ENCODE data around the gene HPN. TPM values are rescaled to one million over a fixed set of nuclear protein-coding genes. Genes with fewer than 3 reads are reported as not detected.

Gene HPN
- total RNA-seq, 1 experiment from 2014 or later = 0.11 TPM

GRCh38 chr19:35080613-35081170, 39.2 kb downstream of the HPN start:
- no peak for DNase-seq (ENCODE audit: low read depth)

DNA sequence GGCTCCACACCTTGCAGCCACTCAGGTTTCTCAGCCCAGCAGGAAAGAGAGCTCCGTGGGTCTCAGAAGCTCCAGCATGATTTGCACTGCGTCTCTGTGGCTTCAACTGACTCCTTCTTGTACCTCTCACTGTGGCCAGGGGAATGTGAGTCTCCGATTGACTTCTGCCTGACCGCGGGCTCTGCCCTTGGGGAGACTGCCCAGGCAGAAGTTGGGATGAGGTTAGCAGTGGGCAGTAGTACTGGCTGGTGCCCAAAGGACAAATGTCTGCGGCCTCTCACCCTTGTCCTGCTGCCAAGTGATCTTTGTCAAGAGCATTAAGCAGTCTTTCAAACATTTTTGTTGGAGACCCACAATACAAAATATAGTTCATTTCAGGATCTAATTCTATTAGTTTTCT, 39.7 kb downstream of the HPN start:
- DNase-seq (ENCODE audit: low read depth) = no peak

GRCh38 chr19:35083691-35084508, 42.4 kb downstream of the HPN start:
- DNase-seq (ENCODE audit: low read depth) = no peak

DNA sequence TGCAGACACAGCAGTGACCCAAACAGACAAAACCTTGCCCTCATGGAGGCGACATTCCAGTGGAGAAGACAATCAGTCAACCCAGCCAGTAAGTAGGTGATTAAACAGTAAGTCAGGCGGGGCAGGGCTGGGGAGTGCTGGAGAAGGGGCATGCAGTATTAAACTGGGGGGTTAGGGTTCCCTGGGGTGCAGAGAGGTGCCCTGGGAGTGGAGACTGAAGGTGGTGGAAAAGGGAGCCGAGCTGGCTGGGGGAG, 42.9 kb downstream of the HPN start:
- DNase-seq (ENCODE audit: low read depth) = no peak

DNA sequence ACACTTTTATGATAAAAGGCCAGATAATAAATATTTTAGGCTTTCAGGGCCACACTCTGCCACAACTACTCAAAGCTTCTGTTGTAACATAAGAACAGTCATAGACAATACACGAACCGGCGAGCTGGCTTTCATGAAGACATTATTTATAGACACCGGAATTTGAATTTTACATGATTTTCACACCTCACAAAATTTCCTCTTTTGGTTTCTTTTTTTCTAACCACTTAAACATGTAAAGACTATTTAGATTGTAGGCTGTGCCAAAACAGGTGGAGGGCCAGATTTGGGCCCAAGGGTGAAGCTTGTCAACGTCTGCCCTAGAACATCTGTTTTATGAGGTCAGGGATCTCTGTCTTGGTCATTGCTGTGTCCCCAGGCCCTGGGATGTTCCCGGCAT, 44.4 kb downstream of the HPN start:
- DNase-seq (ENCODE audit: low read depth) = no peak

GRCh38 chr19:35086455-35086854, 44.9 kb downstream of the HPN start:
- DNase-seq (ENCODE audit: low read depth) = no peak

GRCh38 chr19:35087393-35087792, 45.9 kb downstream of the HPN start:
- no peak for DNase-seq (ENCODE audit: low read depth)

DNA sequence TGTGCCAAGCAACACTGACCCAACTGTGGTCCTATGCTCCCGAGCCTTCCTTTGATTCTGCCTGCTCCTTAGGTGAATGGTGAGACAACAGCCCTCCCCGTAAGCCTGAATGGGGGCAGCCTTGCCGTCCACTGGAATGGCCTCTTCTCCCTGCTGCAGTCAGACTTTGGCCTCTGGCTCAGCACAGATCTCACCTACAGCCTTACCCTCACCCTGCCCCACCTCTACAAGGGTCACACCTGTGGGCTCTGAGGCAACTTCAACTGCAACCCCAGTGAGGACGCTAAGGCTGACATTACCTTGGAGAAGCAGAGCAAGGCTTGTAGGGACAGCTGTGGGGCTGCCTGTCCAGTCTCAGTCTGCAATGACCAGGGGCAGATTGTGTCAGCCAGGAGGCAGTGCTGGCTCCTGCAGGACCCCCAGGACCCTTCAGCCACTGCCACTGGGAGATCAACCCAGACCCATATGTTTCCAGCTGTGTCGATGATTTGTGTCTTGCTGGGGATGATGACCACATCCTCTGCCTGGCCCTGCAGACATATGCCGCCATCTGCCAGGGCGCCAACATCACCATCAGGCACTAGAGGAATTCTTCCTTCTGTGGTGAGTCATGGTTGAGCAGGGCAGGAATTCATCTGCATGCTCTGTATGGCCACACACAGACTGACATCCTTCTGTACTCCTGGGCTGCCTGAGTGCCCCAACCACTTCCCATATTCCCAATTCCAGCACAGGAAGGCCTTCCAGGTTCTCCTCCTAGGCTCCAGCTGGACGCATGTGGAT, 46.8 kb downstream of the HPN start:
- DNase-seq (ENCODE audit: low read depth) = peak; percentile 90

DNA sequence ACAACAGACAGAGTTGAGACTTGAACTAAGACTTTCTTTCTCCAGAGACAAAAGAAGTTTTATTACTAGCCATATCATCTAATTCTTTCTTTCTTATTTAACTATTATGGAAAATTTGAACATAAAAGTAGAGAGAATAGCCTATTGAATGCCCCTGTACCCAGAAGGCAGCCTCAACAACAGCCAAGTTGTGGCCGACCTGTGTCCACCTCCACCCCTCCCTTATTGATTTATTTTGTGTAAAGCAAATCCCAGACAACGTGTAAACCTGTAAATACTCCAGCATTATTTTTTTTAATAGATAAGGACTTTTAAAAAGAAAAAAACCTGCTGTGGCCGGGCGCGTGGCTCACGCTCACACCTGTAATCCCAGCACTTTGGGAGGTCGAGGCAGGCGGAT, 48.0 kb downstream of the HPN start:
- DNase-seq (ENCODE audit: low read depth) = no peak

- DNase-seq (ENCODE audit: low read depth) = no peak
Measured at GRCh38 chr19:35090160-35090505, 48.6 kb downstream of the HPN start.

DNA sequence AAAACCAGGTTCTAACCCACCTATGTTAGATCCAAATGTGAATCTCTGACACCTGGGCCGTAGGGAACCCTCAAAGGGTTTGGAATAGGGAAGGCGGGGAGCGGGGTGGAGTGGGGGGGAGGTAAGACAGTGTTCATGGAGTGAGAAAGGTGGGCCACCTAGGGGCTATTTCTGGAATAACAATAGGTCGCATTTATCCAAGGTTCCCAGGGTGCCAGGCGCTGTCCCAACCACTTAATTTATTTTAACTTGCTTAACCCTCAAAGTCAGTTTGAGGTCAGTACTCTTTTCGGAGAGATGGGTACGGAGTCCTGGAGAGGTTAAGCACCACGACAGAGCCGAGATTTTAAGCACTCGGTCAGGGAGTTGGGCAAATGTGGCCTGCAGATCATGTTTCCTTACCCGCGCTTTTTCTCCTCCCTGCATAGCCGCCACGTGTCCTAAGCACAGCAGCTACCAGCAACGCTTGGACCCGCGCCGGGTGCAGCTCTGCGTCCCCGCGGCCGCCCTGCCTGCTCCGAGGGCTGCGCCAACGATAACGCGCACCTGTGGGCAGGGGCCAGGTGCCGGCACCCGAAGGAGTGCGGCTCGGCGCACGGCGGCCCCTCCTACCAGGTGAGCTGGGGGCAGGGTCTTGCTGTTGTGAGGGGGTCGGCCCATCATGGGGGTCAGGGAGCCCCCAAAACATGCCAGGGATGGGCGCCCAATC, 49.1 kb downstream of the HPN start:
- DNase-seq (ENCODE audit: low read depth) = peak; percentile 46

DNA sequence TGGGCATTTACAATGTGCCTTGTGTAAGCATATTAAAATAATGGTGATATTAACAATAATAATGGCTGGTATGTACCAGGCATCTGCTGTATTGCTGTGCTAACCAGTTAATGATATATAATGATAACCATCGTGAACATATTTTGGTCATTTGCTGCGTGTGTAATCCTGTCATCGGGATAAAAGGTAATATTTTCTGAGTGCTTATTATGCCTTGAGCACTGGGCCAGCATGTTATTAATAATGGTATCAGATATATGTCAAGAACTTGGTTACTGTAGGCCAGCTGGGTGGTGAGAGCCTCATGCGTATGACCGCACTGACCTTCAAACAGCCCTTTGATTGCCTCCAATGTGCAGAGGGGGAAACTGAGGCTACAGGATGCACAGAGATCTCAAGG, 51.9 kb downstream of the HPN start:
- DNase-seq (ENCODE audit: low read depth) = no peak

DNA sequence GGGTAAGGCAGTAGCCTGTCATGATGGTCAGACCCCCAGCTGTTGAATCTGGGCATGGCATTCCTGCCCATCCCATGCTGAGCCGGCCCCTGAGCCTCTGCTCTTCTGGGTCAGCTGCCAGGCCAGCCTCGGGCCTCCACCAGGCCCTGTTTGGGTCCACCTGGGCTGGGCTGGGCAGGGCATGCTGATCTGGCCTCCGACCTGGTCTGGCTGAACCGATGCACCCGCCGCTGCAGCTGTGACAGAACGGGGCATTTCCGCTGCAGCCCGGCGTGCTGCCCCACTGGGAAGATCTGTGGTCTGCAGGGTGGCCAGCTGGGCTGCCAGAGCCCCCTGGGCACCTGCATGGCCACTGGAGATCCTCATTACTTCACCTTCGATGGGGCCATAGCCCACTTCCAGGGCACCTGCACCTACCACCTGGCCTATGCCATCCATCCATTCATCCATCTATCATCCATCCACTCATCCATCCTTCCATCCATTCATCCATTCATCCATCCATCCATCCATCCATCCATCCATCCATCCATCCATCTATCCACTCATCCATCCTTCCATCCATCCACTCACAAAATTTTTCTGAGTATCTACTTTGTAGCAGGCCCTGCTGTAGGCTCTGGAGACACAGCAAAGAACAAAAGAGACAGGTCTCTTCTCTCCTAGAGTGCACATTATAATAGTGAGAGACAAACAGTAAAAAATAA, 52.6 kb downstream of the HPN start:
- no peak for DNase-seq (ENCODE audit: low read depth)

DNA sequence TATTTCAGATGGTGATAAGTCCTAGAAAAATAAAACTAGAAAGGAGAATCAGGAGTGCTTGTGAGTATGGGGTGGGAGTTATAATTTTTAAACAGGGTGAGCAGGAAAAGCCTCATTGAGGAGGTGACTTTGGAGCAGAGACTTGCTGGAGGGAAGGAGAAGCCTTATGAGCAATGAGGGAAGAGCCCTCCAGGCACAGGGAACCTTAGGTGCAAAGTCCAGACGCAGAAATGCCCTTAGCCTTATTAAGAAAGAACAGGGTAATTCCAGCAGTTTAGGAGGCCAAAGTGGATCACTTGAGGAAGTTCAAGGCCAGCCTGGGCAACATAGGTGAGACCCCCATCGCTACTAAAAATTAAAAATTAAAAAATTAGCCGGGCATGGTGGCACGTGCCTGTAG, 53.1 kb downstream of the HPN start:
- no peak for DNase-seq (ENCODE audit: low read depth)

DNA sequence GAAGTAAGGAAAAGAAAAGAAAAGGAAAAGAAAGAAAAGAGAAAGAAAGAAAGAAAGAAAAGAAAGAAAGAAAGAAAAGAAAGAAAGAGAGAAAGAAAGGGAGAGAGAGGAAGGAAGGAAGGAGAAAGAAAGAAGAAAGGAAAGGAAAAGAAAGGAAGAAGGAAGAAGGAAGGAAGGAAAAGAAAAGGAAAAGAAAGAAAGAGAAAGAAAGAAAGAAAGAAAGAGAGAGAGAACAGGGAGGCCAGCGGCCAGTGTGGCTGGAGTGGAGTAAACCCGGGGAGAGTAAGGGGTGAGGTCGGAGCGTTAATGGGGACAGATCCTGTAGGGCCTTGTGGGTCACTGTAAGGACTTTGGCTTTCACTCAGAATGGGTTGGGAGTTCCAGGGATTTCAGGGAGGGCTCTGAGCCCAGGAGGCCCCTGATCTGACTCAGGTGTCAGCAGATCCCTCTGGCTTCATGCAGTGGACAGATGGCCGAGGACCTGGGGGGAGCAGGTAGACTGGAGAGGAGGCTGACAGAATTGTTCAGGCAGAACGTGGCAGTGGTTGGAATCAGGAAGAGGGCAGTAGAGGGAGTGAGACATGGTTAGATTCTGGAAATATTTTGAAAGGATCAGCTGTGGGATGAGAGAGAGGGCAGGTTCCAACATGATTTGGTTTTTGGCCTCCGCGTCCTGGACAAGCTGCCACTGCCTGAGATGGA, 54.3 kb downstream of the HPN start:
- DNase-seq (ENCODE audit: low read depth) = no peak

DNA sequence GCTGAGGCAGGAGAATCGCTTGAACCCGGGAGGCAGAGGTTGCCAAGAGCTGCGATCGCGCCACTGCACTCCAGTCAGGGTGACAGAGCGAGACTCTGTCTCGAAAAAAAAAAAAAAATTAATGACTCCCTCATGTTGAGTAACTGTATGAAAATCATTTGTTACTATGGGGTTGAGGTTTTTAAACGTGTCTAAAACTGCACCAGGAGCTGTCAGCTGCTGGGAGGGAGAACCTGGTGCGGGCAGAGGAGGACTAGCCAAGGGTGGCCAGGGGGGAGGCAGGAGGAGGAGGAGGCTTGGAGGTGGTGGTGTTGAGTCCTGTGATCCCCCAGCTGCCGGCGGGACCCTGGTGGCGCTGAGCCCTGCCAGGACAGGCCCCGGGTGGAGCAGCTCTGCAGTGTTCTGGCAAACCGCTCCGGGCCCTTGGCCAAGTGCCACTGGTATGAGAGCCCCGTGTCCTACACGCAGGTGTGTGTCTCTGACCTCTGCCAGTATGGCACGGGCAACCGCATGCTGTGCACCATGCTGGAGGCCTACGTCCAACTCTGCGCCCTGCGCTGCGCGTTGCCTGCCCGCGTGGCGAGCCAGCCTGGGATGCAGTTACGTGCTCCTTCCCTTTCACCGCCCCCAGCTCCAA, 57.0 kb downstream of the HPN start:
- DNase-seq (ENCODE audit: low read depth) = no peak

- no peak for DNase-seq (ENCODE audit: low read depth)
Measured at GRCh38 chr19:35099155-35099896, 57.8 kb downstream of the HPN start.

- DNase-seq (ENCODE audit: low read depth) = no peak
Measured at GRCh38 chr19:35099897-35100275, 58.4 kb downstream of the HPN start.

GRCh38 chr19:35100588-35101533, 59.3 kb downstream of the HPN start:
- DNase-seq (ENCODE audit: low read depth) = no peak
